ENCODE measurements around the gene TTC16. TPM values are rescaled to one million over a fixed set of nuclear protein-coding genes. Genes with fewer than 3 reads are reported as not detected.
A peak's percentile ranks its signal among the peaks of the same experiment; 100 is the strongest.

The TTC16 gene
- total RNA-seq, 1 donor from 2014 or later = 0.07 TPM

- no peaks in the 10 kb centered on the region for H3K36me3 Mint-ChIP-seq (ENCODE audit: insufficient read depth)
- no peak for DNase-seq (ENCODE audit: low spot score, unreplicated experiment)
- H3K4me3 Mint-ChIP-seq (ENCODE audit: low read depth) = peak overlapping the region; percentile 94
- TF ChIP-seq, protein P1, sequence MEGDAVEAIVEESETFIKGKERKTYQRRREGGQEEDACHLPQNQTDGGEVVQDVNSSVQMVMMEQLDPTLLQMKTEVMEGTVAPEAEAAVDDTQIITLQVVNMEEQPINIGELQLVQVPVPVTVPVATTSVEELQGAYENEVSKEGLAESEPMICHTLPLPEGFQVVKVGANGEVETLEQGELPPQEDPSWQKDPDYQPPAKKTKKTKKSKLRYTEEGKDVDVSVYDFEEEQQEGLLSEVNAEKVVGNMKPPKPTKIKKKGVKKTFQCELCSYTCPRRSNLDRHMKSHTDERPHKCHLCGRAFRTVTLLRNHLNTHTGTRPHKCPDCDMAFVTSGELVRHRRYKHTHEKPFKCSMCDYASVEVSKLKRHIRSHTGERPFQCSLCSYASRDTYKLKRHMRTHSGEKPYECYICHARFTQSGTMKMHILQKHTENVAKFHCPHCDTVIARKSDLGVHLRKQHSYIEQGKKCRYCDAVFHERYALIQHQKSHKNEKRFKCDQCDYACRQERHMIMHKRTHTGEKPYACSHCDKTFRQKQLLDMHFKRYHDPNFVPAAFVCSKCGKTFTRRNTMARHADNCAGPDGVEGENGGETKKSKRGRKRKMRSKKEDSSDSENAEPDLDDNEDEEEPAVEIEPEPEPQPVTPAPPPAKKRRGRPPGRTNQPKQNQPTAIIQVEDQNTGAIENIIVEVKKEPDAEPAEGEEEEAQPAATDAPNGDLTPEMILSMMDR (IDR thresholded peaks at IDR 0.05; ENCODE audit: unreplicated experiment) = no peak
- H3K4me1 Mint-ChIP-seq (ENCODE audit: low read depth) = peaks cover 9% of the 10 kb centered on the region
- H3K9me3 Mint-ChIP-seq (ENCODE audit: low read depth) = no peaks in the 10 kb centered on the region
- H3K27ac Mint-ChIP-seq = peak overlapping the region; percentile 92
- H3K27me3 Mint-ChIP-seq = peaks cover 4% of the 10 kb centered on the region
These were observed 869 bp upstream of the TTC16 start for GRCh38 chr9:127714951-127715469.

GRCh38 chr9:127716412-127716811, 533 bp downstream of the TTC16 start:
- TF ChIP-seq, protein P1 (IDR thresholded peaks at IDR 0.05; ENCODE audit: unreplicated experiment) = no peak

GRCh38 chr9:127717766-127718165, 1.9 kb downstream of the TTC16 start:
- TF ChIP-seq, protein P1 (IDR thresholded peaks at IDR 0.05; ENCODE audit: unreplicated experiment) = no peak
- H3K27me3 Mint-ChIP-seq = peaks cover 4% of the 10 kb centered on the region
- H3K4me1 Mint-ChIP-seq (ENCODE audit: low read depth) = peaks cover 9% of the 10 kb centered on the region
- no peaks in the 10 kb centered on the region for H3K9me3 Mint-ChIP-seq (ENCODE audit: low read depth)
- DNase-seq (ENCODE audit: low spot score, unreplicated experiment) = no peak
- no peak overlapping the region for H3K4me3 Mint-ChIP-seq (ENCODE audit: low read depth)
- no peaks in the 10 kb centered on the region for H3K36me3 Mint-ChIP-seq (ENCODE audit: insufficient read depth)
- H3K27ac Mint-ChIP-seq = no peak overlapping the region

More at GRCh38 chr9:127716412-127716811, 533 bp downstream of the TTC16 start:
- DNase-seq (ENCODE audit: low spot score, unreplicated experiment) = no peak
- H3K36me3 Mint-ChIP-seq (ENCODE audit: insufficient read depth) = no peaks in the 10 kb centered on the region
- peak overlapping the region; percentile 94 for H3K4me3 Mint-ChIP-seq (ENCODE audit: low read depth)
- no peaks in the 10 kb centered on the region for H3K9me3 Mint-ChIP-seq (ENCODE audit: low read depth)
- H3K27ac Mint-ChIP-seq = no peak overlapping the region
- H3K4me1 Mint-ChIP-seq (ENCODE audit: low read depth) = peaks cover 9% of the 10 kb centered on the region
- peaks cover 4% of the 10 kb centered on the region for H3K27me3 Mint-ChIP-seq

DNA sequence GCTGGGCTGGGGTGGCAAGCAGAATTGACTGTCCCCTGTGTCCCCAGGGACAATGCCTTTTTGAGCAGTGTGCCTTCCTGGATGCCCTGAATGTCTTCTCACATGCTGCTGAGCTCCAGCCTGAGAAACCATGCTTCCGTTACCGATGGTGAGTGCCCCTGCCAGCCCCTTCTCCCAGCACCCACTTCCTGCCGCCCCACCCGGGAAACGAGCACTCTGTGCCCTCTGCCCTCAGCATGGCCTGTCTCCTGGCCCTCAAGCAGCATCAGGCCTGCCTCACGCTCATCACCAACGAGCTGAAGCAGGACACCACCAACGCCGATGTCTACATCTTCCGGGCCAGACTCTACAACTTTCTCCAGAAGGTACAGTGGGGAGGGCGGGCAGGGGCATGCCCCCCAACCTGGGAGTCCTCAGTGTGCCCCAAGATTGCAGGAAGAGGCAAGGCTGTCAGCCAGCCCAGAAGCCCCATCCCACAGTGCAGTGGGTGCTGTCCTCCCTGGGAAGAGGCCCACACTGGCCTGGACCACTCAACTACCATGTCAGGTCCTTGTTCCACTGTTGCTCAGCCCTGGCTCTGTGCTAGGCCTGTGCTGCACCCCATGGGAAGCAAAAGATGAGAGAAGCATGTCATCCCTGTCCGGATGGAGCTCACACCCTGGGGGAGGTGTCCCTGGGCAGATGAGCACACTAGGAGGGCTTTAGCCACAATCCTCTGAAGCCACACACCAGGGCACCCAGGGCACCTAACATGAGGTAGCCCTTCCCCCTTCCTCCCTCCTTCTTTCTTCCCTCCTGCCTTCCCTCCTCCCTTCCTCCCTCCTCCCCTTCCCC, 4.4 kb downstream of the TTC16 start:
- no peak overlapping the region for H3K27ac Mint-ChIP-seq
- TF ChIP-seq, protein P1 (IDR thresholded peaks at IDR 0.05; ENCODE audit: unreplicated experiment) = no peak
- no peaks in the 10 kb centered on the region for H3K36me3 Mint-ChIP-seq (ENCODE audit: insufficient read depth)
- H3K4me3 Mint-ChIP-seq (ENCODE audit: low read depth) = no peak overlapping the region
- peaks cover 7% of the 10 kb centered on the region for H3K4me1 Mint-ChIP-seq (ENCODE audit: low read depth)
- H3K9me3 Mint-ChIP-seq (ENCODE audit: low read depth) = no peaks in the 10 kb centered on the region
- H3K27me3 Mint-ChIP-seq = peaks cover 4% of the 10 kb centered on the region
- no peak for DNase-seq (ENCODE audit: low spot score, unreplicated experiment)

GRCh38 chr9:127720865-127721227, 5.0 kb downstream of the TTC16 start:
- no peaks in the 10 kb centered on the region for H3K36me3 Mint-ChIP-seq (ENCODE audit: insufficient read depth)
- no peak overlapping the region for H3K4me3 Mint-ChIP-seq (ENCODE audit: low read depth)
- no peaks in the 10 kb centered on the region for H3K9me3 Mint-ChIP-seq (ENCODE audit: low read depth)
- H3K27me3 Mint-ChIP-seq = peaks cover 4% of the 10 kb centered on the region
- no peak overlapping the region for H3K27ac Mint-ChIP-seq
- H3K4me1 Mint-ChIP-seq (ENCODE audit: low read depth) = peaks cover 5% of the 10 kb centered on the region
- DNase-seq (ENCODE audit: low spot score, unreplicated experiment) = no peak
- TF ChIP-seq, protein P1 (IDR thresholded peaks at IDR 0.05; ENCODE audit: unreplicated experiment) = no peak
